Endometrial microvascular endothelial cells (primary cell): ENCODE results near the gene CTF1. TPM values are rescaled to one million over a fixed set of nuclear protein-coding genes. Genes with fewer than 3 reads are reported as not detected.
"Not testable (repeated sequence)": the region's sequence is repeated elsewhere in the genome, so short reads cannot be mapped to it uniquely, and the experiment has no call there.

ENCODE experiments used
- in situ Hi-C: cut with HindIII; loops from 2 replicates; pipeline ENCODE4 v1.10.0; 2017; ENCODE audit warnings: low sequenced_read_pairs, low pct_unique_long_range_greater_than_20kb; ENCODE audit errors: inconsistent ontology term
- total RNA-seq: library from RNA; depleted of rRNA; stranded (reverse); fragments of >200 nt; gene quantifications from one replicate; pipeline ENCODE4 v1.2.3, GENCODE V29; 2015; ENCODE audit errors: inconsistent ontology term

The CTF1 gene, protein sequence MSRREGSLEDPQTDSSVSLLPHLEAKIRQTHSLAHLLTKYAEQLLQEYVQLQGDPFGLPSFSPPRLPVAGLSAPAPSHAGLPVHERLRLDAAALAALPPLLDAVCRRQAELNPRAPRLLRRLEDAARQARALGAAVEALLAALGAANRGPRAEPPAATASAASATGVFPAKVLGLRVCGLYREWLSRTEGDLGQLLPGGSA
- total RNA-seq: 1.3 TPM

DNA sequence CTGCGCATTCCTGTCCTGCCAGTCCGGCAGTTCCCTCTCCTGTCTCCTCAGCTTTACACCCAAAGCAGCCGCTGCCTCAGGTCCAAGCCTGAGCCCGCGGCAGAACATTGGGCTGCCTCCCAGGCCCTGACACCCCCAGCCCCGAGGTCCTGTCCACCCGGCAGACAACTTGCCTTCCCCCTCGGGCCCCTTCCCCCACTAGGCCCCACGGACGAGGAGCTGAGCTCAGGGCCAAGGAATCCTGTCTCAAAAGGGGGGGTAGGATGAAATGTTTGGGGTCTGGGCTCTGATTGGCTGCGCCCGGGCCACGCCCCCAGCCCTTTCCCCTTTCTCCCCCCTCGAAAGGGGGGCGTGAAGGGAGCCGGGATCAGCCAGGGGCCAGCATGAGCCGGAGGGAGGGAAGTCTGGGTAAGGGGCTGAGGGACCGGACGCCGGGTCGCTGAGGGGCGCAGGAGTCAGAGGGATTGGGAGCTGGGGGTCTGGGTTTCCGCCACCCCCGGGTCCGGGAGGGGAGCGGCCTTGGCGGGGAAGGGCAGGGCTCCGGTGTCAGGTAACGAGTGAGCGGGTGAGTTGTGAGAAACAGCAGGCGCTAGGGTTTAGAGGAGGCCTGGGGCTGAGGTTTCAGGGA is at the start of gene CTF1:
Gene CTF1, plus strand, starts transcription at position 354 of the 628 bp plus-strand sequence. Its CDS starts 30 bp downstream, at position 384.
- in situ Hi-C loops: no loop called here

DNA sequence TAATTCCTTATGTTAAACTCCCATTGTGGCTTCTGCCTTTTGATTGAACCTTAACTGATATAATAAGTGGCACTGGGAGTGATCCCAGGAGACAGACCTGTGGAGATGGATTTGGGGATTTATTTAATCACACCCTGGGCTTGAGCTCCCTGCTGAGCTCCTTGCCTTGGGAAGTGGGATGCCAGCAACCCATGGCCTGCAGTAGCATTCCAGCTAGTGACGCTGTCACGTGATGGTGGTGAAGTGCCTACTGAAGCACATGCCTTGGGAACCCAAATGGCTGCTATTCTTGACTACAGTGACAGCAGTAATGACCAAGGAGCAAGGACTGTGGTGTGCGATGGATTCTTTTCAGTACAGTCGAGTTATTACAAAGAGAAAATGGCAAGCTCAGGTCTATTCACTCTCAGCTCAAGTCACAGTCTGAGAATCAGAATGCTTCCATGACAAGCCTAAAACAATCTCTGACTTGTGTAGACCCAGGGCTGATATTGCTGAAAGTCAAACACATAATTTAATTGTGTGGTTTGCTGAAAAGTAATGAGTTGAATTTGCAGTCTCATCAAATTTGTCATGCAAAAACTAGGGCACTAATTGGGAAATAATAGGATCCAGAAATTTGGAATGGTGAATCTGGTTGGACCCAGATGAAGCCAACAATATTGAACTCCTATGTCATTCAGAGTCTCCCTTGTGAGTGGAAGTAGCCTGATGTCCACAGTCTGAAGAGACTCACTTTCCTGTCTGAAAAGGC is 49.6 kb upstream of the CTF1 start:
- in situ Hi-C loops: no loop called here

DNA sequence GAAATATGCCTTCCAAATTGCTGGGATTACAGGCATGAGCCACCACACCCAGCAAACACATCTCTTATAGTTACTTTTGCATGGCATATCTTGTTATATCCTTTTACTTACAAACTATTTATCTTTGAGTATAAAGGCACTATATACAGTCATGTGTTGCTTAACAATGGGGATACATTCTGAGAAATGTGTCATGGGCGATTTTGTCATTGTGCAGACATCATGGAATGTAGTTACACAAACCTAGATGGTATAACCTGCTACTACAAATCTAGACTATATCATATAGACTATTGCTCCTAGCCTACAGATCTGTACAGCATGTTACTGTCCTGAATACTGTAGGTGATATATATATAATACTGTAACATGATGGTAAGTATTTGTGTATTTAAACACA is 46.2 kb upstream of the CTF1 start:
- in situ Hi-C loops: no loop called here

DNA sequence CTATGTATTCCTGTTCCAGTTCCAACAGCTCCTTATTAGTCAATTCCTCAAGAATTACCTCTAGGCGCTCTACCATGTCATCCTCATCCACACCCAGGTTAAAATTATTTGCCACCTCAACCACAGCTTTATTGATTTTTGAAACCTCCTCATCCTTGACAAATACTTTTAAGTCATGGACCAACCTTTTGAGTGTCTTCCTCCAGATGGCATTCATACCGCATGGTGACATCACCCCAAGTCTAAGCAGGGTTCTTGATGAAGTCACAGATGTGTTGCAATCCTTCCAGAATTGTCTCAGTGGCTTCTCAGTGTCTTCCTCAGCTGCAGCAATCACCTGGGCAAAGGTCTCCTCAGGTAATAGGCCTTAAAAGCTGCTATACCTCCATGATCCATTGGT is 42.7 kb upstream of the CTF1 start:
- in situ Hi-C loops: no loop called here

DNA sequence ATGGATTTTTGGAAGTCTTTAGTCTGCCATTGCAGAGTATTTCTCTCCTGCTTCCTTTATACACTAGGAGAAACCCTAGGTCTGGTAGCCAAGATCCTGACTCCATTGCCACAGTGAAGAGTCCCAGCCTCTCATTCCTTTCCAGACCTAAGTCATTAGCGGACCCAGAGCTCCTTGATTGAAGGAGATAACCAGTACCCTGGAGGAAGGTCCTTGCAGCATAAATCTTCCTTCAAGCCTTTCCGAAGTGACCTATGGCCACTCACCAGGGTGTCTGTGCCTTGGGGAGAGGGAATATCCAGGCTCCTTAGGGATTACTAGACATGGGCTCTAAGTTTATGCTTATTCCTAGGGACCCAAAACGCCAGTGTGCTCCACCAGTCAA is 38.3 kb upstream of the CTF1 start:
- in situ Hi-C loops: no loop called here

DNA sequence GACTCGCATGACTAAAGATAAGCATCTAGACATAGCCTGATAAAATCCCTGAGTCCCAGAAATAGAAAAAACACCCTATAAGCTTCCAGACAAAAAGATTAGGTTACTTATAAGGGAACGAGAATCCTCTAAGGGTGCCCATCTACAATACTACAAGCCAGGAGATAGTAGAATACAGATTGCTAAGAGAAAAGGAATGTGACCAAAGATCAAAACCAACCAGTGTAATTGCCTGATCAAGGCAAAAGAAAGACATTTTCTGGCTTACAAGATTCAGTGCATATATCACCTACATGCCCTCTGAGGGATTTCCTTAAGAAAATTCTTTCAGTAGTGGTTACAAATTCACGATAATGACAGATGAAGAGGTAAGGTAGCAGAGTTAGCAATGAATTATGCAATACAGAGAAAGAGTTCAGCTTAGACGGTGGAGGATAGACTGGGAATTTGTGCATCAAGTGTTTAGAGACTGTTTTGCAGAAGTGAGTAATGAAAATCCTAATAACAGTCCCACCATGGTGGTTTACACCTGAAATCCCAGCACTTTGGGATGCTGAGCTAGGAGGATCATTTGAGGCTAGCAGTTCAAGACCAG is 37.5 kb upstream of the CTF1 start:
- in situ Hi-C loops: no loop called here

DNA sequence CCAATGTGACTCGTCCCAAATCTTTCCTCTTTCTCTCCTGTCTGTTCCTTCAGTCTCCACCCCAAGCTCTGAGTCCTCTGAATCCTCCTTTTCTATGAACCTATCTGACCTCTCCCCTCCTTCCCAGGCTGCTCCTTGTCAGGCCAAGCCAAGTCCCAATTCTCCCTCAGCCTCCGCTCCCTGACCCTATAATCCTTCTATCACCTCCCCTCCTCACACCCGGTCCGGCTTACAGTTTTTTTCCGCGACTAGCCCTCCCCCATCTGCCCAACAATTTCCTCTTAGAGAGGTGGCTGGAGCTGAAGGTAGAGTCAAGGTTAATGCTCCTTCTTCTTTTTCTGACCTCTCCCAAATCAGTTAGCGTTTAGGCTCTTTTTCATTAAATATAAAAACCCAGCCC is 35.7 kb upstream of the CTF1 start:
- in situ Hi-C loops: not testable (repeated sequence)

DNA sequence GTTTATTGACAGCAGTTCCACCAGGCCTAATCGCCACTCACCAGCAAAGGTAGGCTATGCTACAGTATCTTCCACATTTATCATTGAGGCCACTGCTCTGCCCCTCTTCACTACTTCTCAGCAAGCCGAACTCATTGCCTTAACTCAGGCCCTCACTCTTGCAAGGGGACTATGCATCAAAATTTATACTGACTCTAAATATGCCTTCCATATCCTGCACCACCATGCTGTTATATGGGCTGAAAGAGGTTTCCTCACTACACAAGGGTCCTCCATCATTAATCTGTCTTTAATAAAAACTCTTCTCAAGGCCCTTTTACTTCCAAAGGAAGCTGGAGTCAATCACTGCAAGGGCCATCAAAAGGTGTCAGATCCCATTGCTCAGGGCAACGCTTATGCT is 33.2 kb upstream of the CTF1 start:
- in situ Hi-C loops: not testable (repeated sequence)

DNA sequence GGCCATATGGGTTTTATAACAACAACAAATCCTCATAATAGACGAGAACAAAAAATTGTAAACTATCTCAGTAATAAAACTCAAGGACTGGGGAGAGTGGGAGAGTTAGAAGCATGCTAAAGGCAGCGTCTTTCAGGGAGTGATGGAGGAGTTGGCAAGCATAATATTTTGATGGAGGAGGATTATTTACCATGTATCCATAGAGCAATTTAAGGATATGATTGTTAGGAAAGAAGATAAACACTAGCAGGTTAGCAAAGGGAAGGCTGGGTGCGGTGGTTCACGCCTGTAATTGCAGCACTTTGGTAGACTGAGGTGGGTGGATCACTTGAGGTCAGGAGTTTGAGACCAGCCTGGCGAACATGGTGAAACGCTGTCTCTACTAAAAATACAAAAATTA is 30.4 kb upstream of the CTF1 start:
- in situ Hi-C loops: no loop called here

DNA sequence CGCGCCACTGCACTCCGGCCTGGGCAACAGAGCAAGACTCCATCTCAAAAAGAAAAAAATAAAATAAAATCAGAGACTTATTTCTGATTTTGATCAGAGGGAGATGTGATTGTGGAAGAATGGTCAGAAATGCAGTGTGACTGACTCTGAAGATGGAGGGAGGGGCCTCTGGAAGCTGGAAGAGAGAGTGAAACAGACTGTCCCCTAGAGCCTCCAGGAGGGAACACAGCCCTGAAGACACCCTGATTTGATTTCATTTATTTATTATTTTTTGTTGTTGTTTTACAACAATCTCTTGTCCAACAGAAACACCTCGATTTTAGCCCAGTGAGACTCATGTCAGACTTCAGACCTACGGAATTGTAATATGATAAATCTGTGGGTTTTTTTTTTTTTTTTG is 28.7 kb upstream of the CTF1 start:
- in situ Hi-C loops: no loop called here

DNA sequence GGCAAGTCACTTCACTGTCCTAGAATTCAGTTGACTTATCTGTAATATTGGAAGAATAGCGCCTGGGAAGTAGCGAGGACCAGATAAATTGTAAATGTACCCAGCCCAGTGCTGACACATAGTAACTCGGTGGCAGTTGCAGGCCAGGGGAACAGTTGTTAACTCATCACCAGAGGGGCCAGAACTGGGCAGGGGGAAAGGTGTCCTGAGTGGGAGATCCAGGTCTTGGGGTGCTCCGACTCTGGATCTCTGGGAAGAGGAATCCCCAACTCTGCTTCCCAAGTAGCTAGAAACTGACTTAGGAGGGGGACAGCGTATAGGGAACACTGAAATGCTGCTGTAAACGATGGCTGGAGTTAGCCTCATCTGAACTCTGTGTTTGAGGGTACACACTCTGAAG is 25.5 kb upstream of the CTF1 start:
- in situ Hi-C loops: loop anchor here (10.0 kb wide), 1 partner anchor 66 kb away; no protein-coding TSS in a partner anchor

DNA sequence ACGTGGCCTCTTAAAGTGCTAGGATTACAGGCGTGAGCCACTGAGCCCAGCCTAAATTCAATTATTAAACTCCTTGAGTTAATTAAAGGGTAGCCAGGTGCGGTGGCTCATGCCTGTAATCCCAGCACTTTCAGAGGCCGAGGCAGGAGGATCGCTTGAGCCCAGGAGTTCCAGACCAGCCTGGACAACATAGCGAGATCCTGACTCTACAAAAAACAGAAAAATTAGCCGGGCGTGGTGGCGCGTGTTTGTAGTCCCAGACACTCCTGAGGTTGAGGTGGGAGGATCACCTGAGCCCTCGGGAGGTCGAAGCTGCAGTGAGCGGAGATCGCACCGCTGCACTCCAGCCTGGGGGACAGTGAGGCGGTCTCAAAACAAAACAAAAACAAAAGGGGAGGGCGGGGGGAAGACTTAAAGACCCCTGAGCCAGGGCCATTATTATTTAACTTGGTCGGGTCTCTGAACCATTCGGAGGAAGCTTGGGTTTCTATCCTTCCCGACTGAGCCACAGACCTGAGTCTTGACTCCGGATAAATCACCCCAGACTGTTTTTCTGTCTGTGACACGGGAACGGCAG is 22.1 kb upstream of the CTF1 start:
- in situ Hi-C loops: loop anchor here (10.0 kb wide), 1 partner anchor 70 kb away; no protein-coding TSS in a partner anchor

DNA sequence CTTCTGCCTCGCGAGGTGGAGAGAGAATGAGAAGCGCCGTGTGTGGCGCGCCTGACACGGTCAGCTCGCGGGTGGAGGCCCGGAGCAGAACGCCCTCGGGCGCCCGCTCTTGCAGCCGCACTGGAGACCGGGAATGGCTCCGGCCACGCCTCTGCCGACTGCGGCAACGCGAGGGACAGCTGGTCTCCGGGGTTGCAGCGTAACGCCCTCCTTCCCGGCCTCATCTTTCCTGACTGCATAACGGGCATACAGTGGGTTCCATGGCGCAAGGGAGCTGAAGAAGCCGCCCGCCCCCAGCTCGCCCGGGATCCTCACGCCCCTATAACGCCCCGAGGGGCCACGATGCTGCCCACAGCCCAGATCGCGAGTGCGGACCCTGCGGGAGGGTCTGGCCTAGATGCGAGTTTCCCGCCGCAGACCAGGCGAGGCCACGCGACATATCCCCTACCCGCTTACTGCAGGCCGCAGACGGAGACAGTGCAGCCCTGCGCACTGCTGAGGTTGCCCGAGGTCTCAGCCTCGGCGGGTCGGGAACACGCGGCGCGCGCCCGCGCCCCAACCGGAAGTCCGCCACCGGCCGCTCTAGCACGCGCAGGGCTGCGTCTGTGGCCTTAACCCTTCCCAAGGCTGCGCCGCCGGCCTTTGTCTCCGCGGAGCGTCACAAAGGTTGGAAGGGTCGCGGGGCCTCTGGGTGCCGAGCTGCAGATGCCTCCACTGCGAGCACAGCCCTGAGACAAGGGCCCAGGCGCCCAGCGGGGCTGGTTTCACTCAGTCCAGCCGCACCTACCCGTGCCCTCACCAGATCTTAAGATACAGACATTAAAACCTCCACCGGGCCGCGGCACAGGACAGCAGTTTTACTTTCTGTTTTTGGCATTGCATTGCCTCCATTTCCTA is 21.3 kb upstream of the CTF1 start:
- in situ Hi-C loops: loop anchor here (10.0 kb wide), 1 partner anchor 70 kb away; no protein-coding TSS in a partner anchor

DNA sequence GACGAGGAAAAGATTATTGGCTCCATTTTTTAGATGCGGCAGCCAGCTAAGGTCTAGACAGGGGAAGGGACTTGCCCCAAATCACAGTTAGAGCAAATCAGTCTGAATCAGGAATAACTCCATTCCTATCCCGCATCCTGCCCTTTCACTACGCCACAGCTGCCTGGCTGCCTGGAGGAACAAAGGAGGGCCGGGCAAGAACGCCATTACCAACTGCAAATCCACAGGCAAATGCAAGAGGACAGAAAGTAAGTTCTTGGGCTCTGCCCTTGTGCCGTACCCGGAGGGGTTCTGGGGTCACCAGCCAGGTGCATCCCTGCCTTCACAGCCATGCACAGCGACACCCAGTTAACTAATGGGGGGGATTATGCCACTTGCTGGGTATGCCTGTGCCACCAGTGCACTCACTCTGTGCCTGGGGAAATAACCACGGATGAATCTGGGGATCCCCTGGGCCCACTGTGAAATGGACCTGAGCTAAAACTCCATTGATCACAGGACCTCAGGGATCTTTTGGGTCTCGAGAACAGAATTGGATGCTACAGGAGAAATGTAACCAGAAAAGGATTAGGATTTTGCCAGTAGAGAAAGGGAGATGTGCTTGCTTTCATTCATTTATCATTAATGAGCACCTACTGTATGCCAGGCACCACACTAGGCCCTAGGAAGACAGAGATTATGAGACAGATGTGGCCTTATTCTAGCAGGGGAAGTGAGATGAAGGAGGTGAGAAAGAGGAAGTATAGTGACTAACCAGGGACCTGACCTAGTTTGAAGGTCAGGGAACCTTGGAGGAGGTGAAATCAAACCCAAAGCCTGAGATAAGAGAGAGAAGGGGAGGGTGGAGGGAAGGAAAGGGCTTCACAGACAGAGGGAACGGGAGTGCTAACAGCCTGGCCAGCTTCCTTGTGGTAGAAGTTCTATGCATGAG is 20.3 kb upstream of the CTF1 start:
- in situ Hi-C loops: loop anchor here (10.0 kb wide), 1 partner anchor 71 kb away; no protein-coding TSS in a partner anchor

DNA sequence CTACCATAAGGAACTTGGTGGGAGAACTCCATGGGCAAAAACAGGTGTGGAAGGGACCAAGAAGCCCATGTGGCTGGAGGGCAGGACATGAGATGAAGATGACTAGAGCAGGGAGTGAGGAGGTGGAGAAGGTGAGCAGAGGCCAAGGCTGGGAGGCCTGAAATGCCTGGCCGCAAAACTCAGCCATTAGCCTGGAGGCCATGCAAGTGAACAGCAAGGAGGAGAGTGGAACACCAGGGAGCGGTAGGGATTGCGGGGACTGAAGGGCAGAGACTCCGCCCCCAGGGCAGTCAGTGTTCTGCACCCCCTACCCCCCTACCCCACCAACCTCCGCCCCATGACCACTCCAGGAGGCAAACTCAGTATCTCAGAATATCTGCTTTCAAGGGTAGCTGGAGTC is 19.5 kb upstream of the CTF1 start:
- in situ Hi-C loops: loop anchor here (10.0 kb wide), 1 partner anchor 72 kb away; no protein-coding TSS in a partner anchor

DNA sequence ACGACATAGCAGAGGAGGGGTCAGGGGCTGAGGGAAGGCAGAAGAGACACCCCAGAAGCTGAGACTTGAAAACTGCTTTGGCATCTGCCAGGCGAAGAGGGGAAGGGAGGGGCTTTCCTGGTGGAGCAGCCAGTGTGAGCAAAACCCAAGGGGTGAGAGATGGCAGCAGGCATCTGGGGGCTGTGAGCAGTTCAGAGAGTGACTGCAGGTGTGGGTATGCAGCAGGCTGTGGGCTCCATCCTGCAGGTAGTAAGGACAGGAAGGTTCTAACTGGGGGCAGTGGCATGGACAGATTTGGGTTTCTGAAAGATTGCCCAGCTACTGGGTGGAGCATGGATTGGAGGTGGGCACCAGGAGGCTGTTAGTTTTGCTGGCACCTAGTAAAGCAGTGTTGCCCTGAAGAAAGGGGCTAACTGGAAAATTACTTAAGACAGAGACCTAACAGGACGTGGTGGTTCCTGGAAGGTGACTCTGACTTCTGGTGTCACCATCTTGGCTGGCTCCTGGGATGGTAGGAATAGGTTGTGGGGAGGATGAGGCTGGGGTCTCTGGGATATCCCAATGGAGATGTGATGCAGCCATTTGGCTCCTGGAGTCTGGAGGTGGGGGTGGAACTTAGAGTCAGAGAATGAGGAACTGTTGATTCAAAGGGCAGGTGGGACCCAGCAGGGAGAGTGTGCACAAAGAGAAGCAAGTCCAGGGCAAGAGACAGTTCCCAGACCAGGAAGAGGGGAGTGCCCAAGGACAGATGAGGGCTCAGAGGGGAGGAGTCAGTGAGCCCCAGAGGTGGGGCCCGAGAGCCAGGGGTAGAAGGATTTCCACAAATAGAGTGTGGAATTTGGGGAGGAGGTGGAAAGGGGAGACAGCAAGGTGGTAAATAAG is 13.7 kb upstream of the CTF1 start:
- in situ Hi-C loops: no loop called here
